Renal pelvis (tissue), 4 donors: Measurements from ENCODE around the gene EGFL7. TPM values are rescaled to one million over a fixed set of nuclear protein-coding genes. Genes with fewer than 3 reads are reported as not detected.
"Not testable (repeated sequence)": the region's sequence is repeated elsewhere in the genome, so short reads cannot be mapped to it uniquely, and the experiment has no call there.

ENCODE experiments used
- DNase-seq: peaks from one replicate; pipeline ENCODE4 v3.0.0-alpha.2; 2013
- polyA plus RNA-seq, 3 donors: library from polyadenylated mRNA; unstranded; fragments of 120-200 nt; gene quantifications; one replicate each; pipeline ENCODE4 v1.2.1, GENCODE V29; 2013; ENCODE audit not compliant: insufficient read length in 3 of 3

Gene EGFL7
- polyA plus RNA-seq, 3 donors = 60.9 to 86.3 (median 86.0) TPM

DNA sequence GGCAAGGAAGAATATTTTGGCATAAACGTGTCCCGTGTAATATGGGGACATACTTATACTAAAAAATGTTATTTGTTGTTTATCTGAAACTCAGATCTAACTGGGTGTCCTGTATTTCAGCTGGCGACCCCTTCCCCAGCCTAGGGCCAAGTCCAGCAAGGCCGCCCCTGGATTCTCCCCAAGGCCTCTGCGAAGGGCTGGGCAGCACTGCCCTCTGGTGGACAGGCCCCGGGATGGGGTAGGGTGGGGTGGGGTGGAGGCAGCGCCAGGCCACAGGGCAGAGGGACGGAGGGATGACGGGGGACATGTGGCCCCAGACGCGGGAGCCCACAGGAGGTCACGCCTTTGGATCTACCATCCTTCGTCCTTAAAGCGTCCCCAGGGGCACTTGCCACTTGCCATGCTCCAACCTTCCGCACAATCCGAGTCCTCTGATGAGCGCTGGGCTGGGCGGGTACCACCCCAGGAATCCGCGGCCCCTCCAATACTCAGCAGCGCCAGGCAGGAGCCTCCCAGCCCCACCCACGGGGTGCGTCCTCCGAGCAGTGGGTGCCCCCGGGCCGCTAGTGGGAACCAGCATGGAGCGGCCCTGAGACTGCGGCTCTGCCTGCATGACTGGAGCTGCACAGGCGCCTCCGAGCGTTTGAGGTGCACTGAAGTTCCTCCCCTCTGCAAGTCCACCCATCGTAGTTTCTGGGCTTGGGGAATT, 31.6 kb downstream of the EGFL7 start:
- DNase-seq = no peak

DNA sequence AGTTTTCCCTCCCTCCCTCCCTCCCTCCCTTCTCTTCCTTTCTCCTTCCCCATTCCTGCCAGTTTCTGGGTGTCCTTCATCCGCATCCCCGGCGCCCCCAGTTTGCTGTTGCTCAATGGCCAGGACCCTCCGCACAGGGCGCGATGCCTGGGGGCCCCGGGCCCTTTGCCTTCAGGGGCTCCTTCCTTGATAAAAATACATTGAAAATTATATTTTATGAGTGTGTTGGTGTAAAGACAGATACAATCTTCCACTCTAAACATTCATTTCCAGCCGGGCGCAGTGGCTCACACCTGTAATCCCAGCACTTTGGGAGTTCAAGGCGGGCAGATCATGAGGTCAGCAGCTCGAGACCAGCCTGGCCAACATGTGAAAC, 32.1 kb downstream of the EGFL7 start:
- no peak for DNase-seq

DNA sequence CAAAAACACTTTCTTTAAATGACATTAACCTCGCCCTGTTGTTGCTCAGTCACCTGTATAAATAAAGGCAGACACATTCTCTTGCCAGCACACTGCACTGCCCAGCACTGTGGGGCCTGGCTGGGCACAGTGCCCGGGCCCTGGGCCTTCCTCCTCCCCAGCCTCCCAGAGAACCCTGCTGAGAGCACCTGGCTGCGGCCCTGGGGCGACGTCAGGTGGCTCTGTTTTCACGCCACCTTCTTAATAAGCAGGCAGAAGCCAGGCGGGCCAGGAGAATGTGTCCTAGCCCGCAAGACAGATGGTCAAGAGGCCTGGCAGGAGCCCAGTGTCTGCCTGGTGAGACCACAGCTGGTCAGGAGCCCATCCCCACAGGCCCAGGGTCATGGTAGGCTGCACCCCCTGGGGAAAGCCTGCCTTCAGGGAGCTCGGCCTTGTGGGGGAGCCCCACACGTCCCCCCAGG, 32.7 kb downstream of the EGFL7 start:
- no peak for DNase-seq

DNA sequence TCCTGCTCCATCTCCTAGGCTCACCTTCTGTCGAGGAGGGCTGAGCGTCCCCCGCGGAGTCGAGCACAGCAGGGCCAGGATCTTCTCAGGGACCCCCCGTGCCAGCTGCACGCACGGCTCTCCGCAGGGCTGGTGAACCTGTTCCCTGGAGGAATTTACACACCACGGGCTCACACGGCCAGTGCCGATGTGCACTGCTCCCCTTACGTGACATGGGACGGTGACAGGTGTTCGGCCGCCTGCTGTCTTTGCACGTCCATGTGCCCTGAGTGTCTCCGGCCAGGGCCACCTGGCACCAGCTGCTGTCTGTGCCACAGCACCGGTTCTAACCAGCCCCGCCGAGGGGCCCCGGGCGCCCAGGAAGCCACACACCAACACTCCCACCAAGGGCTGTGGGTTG, 33.2 kb downstream of the EGFL7 start:
- DNase-seq = no peak

DNA sequence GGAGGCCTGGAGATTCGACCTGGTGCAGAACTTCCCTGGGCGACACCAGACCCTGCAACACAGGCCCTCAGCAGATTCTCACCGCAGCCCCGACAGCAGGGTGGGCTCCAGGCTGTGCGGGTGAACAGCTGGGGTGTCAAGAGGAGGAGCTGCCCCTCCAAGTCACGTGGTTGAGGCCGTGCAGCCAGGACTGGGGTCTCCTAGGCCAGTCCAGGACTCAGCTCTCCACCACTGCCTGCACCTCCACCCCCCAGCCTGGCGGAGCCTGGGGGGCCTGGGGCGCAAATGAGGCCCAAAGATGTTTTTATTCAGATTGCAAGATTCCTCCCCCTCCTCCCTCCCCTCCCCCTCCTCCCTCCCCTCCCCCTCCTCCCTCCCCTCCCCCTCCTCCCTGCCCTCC, 33.8 kb downstream of the EGFL7 start:
- DNase-seq = no peak

DNA sequence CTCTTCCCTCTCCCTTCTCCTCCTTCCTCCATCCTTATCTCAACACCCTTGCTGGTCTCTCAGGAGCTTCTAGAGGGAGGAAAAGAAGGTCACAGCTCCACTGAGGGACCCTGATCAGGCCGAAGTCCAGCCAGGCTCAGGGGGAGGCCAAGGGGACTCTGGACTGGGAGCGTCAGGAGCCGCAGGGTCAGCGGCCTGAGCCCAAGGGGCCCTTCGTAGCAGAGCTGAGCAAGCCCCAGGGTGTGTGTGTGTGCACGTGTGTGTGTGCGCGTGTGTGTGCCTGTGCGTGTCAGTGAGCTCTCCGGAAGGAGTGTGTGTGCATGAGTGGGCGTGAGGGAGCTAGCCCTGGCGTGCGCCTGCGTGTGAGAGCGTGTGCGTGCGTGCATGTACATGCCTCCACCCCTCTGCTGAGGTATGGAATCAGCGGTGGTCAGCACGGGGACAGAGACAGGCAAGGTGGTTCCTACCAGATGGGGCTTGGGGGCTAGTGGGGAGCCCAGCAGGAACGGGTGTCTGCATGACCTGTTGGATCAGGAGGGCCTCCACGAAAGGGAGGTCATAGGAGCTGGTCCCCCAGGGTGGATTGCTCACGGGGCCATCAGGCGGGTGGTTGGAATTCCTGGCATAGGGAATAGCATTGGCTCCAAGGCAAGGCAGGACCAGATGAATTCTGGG, 34.6 kb downstream of the EGFL7 start:
- no peak for DNase-seq

DNA sequence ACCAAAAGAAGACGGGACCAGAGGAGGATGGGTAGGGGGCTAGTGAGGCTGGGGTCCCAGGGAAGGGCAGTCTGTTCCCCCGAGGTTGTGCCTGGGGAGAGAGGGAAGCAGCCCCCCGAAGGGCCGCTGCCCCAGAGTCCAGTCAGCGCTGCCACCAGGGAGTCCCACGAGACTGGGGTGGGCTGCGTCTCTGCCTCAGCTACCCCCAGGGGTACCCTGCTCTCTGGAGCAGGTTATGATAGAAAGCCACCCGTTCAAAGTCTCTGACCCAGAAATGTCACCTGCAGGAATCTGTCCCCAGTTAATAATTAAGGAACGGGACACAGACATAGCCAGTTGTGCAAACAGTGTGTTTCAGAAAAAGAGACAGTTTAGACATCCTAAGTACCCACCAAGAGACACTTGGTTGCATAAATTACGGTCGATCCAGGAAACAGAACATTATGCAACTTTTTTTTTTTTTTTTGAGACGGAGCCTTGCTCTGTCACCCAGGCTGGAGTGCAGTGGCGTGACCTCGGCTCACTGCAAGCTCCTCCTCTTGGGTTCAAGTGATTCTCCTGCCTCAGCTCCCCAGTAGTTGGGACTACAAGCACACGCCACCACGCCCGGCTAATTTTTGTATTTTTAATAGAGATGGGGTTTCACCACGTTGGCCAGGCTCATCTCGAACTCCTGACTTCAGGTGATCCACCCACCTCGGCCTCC, 35.3 kb downstream of the EGFL7 start:
- no peak for DNase-seq

DNA sequence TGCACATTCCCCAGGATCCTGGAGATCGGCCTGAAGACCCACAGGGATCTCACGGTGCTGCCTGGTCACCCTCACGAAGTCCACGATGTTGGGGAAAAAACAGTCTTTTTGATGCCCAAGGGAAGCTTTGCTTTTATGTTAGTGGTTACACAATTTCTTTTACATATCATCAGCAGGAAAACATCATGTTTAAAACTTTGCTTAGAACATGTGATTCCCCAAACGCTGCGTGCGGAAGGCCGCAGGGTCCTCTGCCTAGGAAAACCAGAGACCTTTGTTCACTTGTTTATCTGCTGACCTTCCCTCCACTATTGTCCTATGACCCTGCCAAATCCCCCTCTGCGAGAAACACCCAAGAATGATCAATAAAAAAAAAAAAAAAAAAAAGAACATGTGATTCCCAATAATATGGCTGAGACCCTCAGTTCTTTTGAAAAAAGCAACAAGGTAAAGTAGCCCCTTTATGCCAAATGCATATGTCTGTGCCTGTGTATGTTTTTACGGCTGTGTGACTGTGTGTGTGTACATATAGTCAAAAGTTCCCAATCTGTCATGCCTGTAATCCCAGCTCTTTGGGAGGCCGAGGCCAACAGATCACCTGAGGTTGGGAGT, 36.0 kb downstream of the EGFL7 start:
- no peak for DNase-seq

DNA sequence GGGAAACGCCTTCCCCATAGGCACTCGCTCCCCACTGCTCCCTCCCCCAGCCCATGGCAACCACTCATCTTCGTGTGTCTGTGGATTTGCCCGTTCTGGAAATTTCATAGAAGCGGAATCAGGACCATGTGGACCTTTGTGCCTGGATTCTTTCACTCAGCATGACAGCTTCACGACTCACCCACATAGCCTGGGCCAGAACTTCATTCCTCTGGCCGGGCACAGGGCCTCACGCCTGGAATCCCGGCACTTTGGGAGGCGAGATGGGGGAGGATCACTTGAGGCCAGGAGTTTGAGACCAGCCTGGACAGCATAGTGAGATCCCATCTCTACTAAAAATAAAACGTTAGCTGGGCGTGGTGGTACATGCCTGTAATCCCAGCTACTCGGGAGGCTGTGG, 37.6 kb downstream of the EGFL7 start:
- DNase-seq = no peak

DNA sequence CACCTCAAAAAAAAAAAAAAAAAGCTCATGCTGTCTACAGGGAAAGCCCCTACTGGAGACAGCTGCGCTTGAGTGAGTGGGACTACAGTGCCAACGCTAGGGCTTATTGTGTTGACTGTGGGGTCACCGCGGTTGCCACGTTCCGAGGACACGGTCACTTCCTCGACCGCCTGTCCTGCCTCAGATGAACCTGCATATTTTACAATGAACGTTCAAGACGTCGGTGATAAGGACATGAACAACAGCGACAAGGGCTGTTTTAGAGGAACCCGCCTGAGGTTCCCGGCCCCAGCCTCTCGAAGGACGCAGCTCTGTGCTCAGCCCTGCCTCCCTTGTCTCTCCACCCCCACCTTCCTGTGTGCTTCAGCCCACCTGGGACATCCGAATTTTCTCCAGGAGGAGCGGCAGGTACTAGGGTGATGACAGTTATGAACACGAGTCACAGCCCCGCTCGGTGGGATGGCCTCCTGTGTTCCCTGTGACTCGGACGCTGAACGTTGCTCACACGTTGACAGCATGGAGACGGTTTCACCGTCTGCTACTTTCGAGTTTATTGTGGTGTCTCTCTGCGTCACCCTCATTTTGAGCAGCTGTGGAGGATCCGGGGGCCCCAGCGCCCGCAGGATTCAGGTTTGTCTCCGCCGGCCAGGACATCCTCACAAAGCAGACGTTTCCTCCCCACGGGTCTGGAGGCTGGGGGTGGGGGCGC, 38.4 kb downstream of the EGFL7 start:
- DNase-seq = no peak

DNA sequence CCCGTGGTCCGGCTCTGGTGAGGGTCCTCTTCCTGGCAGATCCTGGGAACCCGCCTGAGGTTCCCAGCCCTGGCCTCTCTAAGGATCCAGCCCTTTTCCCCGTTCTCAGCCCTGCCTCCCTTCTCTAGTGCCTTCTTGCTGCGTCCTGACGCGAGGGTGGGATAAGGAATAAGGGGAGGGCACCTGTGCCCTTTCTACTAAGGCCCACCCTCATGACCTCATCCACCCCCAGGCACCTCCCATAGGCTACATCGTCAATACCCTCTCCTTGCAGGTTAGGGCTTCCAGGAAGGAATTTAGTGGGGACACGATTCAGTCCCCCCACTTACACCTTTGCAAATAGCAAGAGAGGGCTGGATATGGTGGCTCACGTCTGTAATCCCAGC, 38.9 kb downstream of the EGFL7 start:
- DNase-seq = no peak

DNA sequence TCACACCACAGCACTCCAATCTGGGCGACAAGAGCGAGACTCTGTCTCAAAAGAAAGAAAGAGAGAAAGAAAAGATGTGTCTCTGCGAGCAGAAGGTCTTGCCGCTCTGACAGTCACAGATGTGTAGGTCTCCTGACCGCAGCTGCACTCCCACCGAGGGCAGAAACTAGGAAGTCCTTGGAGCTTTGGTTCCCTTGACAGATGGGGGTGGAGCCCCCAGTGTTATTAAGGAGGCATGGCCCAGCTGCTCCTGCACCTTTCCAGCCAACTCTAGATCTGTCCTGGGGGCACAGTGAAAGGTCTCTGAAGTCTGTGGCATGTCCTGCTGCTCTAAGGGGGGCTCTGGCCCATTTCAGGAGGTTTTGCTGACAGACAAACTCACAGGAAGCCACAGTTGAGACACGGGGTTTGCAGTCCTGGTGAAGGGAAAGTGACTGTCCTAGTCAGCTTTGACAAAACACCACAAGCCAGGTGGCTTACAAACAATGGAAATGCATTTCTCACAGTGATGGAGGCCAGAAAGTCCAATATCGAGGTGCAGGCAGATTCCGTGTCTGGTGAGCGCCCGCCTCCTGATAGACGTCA, 40.7 kb downstream of the EGFL7 start:
- DNase-seq = no peak

DNA sequence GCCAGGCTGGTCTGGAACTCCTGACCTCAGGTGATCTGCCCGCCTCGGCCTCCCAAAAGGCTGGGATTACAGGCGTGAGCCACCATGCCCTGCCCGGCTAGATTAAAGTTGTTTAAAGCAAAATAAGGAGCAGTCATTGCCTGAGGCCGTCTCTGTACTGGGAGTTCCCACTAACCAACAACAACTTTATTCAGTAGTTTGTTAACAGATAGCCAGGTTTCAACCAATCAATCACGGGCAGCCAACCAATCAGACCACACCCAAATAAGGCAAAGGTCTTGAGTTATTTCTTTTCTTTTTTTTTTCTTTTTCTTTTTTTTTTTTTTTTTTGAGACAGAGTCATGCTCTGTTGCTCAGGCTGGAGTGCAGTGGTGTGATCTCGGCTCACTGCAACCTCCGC, 42.0 kb downstream of the EGFL7 start:
- not testable (repeated sequence) for DNase-seq

DNA sequence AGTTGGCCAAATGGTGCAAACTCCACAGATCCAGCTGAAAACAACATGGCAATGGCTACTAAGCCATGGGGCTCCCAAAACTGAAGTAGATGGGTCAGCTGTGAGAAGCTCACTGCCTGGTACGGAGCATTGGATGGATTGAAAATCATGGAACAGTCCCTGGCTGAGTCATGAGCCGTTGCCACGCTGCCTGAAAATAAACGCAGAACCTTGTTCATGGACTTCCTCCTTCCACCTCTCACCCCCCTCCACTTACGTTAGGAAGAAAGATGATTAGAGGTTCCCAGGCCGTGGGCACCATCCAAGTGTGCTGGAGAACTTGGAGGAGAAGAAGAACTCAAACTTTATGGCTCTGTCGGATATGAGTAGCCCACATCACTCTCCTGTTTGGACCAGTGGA, 42.8 kb downstream of the EGFL7 start:
- DNase-seq = no peak

DNA sequence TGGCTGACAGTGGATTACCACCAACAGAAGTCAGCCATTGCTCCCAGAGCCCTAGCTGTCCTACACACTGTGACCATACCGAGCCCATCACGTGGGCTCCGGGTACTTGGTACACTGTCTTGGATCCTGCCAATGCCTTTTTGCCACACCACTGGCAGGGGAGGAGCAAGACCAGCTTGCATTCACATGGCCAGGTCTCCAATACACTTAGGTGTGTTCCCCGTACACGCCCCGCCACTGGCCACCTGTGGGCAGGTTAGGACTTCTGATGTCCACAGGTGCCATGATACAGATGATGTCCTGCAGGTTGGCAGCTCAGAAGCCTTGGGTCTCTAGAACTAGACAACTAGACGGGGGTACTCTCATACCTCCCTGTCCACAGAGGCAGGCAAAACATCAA, 44.3 kb downstream of the EGFL7 start:
- no peak for DNase-seq

DNA sequence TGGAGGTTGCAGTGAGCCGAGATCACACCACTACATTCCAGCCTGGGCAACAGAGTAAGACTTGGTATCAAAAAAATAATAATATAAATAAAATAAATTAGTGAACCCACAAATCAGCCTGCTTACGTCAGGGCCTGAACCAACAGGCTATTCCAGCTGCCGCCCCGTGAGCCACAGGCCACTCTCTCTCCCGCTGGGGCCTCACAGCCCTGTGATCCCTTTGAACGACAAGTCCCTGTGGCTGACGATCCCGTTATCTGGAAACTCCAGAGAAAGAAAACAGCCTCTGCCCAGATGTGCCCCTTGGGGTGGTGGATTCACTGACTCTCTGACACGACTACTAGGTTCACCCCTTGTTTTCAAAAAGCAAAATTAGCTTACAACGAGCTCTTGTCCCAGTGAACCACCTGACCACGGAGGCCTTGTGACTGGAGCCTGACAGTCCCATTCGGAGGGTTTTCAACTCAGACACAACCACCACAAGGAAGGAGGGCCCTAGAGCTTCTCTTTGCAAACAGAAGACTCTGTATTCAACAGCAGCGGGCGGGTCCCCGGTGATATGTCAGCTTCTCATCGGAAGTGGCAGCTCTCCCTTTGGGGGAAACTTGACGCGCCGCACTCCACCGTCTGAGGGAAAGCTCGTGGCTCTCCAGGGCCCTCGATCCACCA, 45.3 kb downstream of the EGFL7 start:
- DNase-seq = no peak

DNA sequence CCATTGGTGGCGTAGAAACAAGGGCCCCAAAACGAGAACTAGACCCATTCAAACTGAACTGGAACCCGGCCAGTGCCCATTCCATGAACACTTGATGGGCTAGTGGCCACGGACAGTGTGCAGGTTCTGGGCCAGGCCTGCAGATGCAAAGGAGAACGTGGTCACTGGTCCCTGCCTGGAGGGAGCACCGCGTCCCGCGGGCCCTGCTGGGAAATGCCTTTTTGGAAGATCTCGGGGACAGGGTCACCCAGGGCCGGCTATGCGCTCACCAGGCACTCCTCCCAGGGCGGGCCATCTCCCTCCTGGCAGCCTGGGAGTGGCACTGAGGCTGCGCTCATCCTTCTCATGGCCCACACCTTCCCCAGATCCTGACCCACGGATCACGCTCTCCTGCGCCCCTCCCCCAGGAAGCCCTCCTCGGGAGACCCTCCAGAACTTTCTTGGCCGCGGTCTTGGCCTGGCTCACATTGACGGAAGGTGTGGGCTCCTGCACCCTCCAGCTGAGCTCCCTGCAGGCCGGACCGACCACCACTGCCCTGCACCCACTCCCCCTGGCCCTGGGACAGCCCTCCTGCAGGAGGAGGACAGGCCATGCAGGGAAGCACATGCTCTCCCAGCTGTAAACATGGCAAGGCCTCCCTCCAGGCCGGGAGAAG, 46.9 kb downstream of the EGFL7 start:
- DNase-seq = no peak

DNA sequence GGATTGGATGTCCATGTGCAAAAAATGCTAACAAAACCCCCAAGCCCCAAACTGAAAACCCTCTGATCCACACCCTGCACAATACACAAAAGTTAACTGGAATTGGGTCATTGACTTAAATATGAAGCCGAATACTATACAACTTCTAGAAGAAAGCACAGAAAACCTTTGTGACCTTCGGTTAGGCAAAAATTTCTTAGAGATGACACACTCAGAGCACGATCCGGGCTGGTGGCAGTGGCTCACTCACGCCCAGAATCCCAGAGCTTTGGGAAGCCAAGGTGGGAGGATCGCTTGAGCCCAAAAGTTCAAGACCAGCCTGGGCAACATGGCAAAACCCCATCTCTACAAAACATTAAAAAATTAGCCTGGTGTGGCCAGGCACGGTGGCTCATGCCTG, 47.8 kb downstream of the EGFL7 start:
- no peak for DNase-seq

DNA sequence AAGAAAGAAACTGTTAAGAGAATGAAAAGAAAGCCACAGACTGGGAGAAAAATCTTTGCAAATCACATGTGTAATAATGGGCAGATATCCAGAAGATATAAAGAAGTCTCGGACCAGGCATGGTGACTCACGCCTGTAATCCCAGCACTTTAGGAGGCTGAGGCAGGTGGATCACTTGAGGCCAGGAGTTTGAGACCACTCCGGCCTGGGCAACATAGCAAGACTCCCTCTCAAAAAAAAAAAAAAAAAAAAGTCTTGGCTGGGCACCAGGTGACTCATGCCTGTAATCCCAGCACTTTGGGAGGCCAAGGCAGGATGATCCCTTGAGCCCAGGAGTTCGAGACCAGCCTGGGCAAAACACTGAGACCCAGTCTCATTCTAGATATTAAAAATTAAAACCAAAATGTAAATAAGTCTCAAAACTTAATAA, 48.5 kb downstream of the EGFL7 start:
- not testable (repeated sequence) for DNase-seq
